ENCODE results near the gene CD320. TPM values are rescaled to one million over a fixed set of nuclear protein-coding genes. Genes with fewer than 3 reads are reported as not detected.

Gene CD320
- total and polyA plus RNA-seq, 7 donors: 10.2 to 72.6 (median 27.4) TPM

- DNase-seq: no peak
- H3K4me1 ChIP-seq: peaks cover 0 to 37% (median 29%) of the 10 kb centered on the region in 4 donors
- intact Hi-C loops (cut with DNase I): loop anchor here (5.0 kb wide), 1 partner anchor 508 kb away; the partner anchor contains the start of genes MBD3L1 and ZNF558
- H3K9me3 ChIP-seq: peaks cover 0 to 3% (median 0%) of the 10 kb centered on the region in 4 donors
- TF ChIP-seq, protein P1, sequence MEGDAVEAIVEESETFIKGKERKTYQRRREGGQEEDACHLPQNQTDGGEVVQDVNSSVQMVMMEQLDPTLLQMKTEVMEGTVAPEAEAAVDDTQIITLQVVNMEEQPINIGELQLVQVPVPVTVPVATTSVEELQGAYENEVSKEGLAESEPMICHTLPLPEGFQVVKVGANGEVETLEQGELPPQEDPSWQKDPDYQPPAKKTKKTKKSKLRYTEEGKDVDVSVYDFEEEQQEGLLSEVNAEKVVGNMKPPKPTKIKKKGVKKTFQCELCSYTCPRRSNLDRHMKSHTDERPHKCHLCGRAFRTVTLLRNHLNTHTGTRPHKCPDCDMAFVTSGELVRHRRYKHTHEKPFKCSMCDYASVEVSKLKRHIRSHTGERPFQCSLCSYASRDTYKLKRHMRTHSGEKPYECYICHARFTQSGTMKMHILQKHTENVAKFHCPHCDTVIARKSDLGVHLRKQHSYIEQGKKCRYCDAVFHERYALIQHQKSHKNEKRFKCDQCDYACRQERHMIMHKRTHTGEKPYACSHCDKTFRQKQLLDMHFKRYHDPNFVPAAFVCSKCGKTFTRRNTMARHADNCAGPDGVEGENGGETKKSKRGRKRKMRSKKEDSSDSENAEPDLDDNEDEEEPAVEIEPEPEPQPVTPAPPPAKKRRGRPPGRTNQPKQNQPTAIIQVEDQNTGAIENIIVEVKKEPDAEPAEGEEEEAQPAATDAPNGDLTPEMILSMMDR (IDR thresholded peaks at IDR 0.05): no peak
- TF ChIP-seq EP300 (IDR thresholded peaks at IDR 0.05): no peak
- TF ChIP-seq POLR2AphosphoS5 (IDR thresholded peaks at IDR 0.05): peak in 1 of 4 donors; percentile 25
- H3K27me3 ChIP-seq: no peaks in the 10 kb centered on the region
- 77 to 84% methylated on average over 17 of the region's 17 CpGs for WGBS, 2 donors
- no peak overlapping the region for H3K4me3 ChIP-seq
- peak overlapping the region in 1 of 4 donors; percentile 25 for H3K27ac ChIP-seq
- H3K36me3 ChIP-seq: peaks cover 0 to 16% (median 0%) of the 10 kb centered on the region in 4 donors
Observed at GRCh38 chr19:8324186-8325050, 16.3 kb upstream of the CD320 start.

- Histone ChIP-seq H3K4me1 (peaks cover 0 to 37% (median 29%) of the 10 kb centered on the region in 4 donors), H3K9me3 (peaks cover 0 to 3% (median 0%) of the 10 kb centered on the region in 4 donors), H3K4me3 (no peak overlapping the region), H3K27me3 (no peaks in the 10 kb centered on the region), H3K27ac (no peak overlapping the region), H3K36me3 (peaks cover 0 to 16% (median 0%) of the 10 kb centered on the region in 4 donors)
- TF ChIP-seq POLR2A (IDR thresholded peaks at IDR 0.05) (no peak), POLR2AphosphoS5 (IDR thresholded peaks at IDR 0.05) (no peak), EP300 (IDR thresholded peaks at IDR 0.05) (no peak)
- TF ChIP-seq, protein P1 (IDR thresholded peaks at IDR 0.05): no peak
- no peak for DNase-seq
- intact Hi-C loops (cut with DNase I): loop anchor here (5.0 kb wide), 1 partner anchor 509 kb away; the partner anchor contains the start of genes MBD3L1 and ZNF558
- WGBS, 2 donors: 90 to 93% methylated on average over 1 of the region's 1 CpG
Observed at GRCh38 chr19:8323781-8324185, 15.6 kb upstream of the CD320 start.

DNA sequence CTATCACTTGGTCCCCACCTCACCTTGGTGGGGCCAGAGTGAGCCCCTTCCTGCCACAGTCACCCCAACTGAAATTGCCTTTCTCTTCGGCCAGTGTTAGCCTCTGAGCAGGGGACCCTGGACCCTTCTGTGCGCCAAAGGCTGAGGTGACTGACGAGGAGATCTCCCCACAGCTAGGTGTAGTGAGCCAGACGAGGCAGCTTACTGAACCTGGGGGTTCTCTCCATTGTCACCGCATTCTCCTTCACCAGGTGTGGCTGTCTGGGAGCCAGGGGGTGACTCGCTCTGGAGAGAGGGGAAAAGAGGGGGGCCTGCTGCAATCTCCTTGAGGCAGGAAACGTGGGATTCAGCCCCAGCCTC, 14.5 kb upstream of the CD320 start:
- H3K9me3 ChIP-seq: peaks cover 0 to 3% (median 0%) of the 10 kb centered on the region in 4 donors
- intact Hi-C loops (cut with DNase I): loop anchor here (5.0 kb wide), 1 partner anchor 510 kb away; the partner anchor contains the start of genes MBD3L1 and ZNF558
- no peaks in the 10 kb centered on the region for H3K27me3 ChIP-seq
- peaks cover 0 to 16% (median 0%) of the 10 kb centered on the region in 4 donors for H3K36me3 ChIP-seq
- TF ChIP-seq, protein P1 (IDR thresholded peaks at IDR 0.05): no peak
- no peak for TF ChIP-seq POLR2AphosphoS5 (IDR thresholded peaks at IDR 0.05)
- TF ChIP-seq EP300 (IDR thresholded peaks at IDR 0.05): no peak
- TF ChIP-seq POLR2A (IDR thresholded peaks at IDR 0.05): no peak
- 38 to 68% methylated on average over 7 of the region's 7 CpGs for WGBS, 2 donors
- H3K4me3 ChIP-seq: peak overlapping the region in 3 of 4 donors; percentile 75 to 84 (median 77)
- no peak for DNase-seq
- H3K4me1 ChIP-seq: peaks cover 0 to 37% (median 29%) of the 10 kb centered on the region in 4 donors
- peak overlapping the region in 3 of 4 donors; percentile 88 to 92 (median 92) for H3K27ac ChIP-seq

- H3K4me1 ChIP-seq: peaks cover 0 to 37% (median 29%) of the 10 kb centered on the region in 4 donors
- H3K27me3 ChIP-seq: no peaks in the 10 kb centered on the region
- intact Hi-C loops (cut with DNase I): loop anchor here (5.0 kb wide), 1 partner anchor 510 kb away; the partner anchor contains the start of genes MBD3L1 and ZNF558
- WGBS, 2 donors: 5 to 22% methylated on average over 30 of the region's 30 CpGs
- peak overlapping the region; percentile 88 to 92 (median 92) for H3K27ac ChIP-seq
- DNase-seq: no peak
- H3K36me3 ChIP-seq: peaks cover 0 to 19% (median 0%) of the 10 kb centered on the region in 4 donors
- H3K9me3 ChIP-seq: peaks cover 0 to 3% (median 0%) of the 10 kb centered on the region in 4 donors
- TF ChIP-seq EP300 (IDR thresholded peaks at IDR 0.05) (no peak), POLR2AphosphoS5 (IDR thresholded peaks at IDR 0.05) (no peak), POLR2A (IDR thresholded peaks at IDR 0.05) (no peak)
- TF ChIP-seq, protein P1 (IDR thresholded peaks at IDR 0.05): no peak
- peak overlapping the region; percentile 75 to 93 (median 80) for H3K4me3 ChIP-seq
Observed at GRCh38 chr19:8321986-8322637, 14.0 kb upstream of the CD320 start.

Measured in sigmoid colon (tissue), 7 donors.